A204.1 (cell line): ENCODE results near the gene PGM5.
"Not testable (repeated sequence)": the region's sequence is repeated elsewhere in the genome, so short reads cannot be mapped to it uniquely, and the experiment has no call there.

Experiments
- FAIRE-seq: peaks from 2 replicates; lab custom pipeline; 2012; peaks lifted over from hg19 to GRCh38; lab: Jason Lieb, UNC

The PGM5 gene

GRCh38 chr9:68356380-68357118 lies at the start of gene PGM5:
Gene PGM5 (plus strand): TSS chr9:68356611. CDS start chr9:68357128, 517 bp downstream.
- FAIRE-seq = not testable (repeated sequence)

DNA sequence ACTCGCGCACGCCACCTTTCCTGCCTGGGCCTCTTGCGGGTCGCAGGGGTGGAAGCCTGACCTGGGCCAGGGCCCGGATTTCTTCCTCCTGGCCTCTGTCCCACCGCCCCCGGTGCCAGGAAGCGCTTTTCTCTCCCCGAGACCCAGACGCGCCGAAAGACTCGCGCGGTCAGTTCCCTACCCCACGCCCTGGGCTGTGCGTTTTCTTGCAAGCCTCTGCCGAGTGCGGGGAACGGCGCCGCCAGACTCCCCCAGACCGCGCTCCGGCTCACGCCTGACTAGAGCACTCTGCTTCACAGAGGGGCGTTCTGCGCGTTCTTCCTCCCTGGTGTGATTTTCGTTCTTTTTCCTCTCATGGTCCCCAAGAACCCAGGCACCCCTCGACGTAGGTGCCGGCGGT lies 49.3 kb upstream of the PGM5 start:
- FAIRE-seq = not testable (repeated sequence)

DNA sequence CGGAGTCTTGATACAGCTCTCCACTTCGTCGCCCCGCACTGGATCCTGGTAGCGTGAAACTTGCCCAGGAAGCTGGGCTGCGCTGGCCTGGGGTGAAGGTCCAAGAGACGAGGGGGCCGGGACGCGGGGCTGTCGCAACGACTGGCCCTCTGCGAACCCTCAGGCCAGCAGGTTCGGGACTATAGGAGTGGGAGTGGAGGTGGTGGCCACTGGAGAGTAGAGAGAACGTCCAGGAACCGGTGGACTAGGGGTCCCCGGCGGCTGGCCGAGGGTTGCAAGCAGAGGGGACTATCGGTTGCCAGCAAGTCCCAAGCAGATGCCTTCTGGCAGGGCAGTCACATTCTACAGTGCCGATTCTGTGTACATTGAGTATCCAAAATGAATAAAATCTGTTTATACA lies 48.8 kb upstream of the PGM5 start:
- not testable (repeated sequence) for FAIRE-seq

DNA sequence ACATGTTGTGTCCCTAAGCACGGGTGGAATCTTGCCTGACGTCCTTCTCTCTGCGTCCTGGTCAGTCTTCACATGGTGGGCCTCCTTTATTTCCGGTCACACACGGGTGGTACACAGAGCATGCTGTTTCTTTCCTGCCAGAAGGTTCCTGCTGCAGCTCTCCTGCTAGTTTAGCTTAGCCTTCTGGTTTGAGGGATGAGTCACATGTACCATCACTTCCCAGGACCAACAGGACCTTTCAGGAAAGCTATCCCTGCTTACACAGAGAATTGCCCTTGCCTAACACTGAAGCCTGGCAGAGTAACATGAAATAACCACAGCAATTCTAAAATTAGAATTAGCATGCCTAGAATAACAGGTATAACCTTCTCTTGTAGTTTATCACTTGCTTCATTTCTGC lies 45.2 kb upstream of the PGM5 start:
- not testable (repeated sequence) for FAIRE-seq

- FAIRE-seq = not testable (repeated sequence)
Observed at GRCh38 chr9:68318209-68318608, 38.2 kb upstream of the PGM5 start.

- not testable (repeated sequence) for FAIRE-seq
Observed at GRCh38 chr9:68323749-68324148, 32.7 kb upstream of the PGM5 start.

DNA sequence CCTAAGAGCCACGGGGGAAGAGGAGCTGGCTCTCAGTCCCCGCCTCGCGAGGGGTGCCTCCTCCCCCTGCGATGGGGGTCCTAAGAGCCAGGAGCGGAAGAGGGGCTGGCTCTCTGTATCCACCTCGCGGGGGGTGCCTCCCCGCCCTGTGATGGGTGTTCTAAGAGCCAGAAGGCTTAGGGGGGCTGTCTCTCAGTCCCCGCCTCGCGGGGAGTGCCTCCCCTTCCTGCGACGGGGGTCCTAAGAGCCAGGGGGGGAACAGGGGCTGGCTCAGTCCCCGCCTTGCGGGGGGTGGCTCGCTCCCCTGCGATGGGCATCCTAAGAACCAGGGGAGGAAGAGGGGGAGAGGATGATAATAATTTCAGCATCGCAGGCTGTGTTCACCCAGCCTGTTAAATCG lies 31.9 kb upstream of the PGM5 start:
- FAIRE-seq = not testable (repeated sequence)

GRCh38 chr9:68329106-68329505 lies 27.3 kb upstream of the PGM5 start:
- not testable (repeated sequence) for FAIRE-seq

GRCh38 chr9:68330531-68331173 lies 25.8 kb upstream of the PGM5 start:
- FAIRE-seq = not testable (repeated sequence)

DNA sequence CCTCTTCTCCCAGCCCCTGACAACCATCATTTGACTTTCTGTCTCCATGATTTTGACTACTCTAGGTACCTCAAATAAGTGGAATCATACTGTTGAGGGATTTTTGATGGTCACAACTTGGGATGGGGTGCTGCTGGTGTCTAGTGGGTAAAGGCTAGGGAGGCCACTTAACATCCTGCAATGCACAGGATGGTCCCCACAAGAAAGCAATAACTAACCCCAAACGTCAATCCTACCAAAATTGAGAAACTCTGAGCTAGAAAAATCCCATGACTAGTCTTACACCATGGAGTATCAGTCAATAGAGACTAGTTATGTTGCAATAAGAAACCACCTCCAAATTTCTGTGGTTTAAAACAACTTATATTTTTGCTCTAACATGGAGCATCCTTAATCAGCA lies 24.3 kb upstream of the PGM5 start:
- not testable (repeated sequence) for FAIRE-seq

DNA sequence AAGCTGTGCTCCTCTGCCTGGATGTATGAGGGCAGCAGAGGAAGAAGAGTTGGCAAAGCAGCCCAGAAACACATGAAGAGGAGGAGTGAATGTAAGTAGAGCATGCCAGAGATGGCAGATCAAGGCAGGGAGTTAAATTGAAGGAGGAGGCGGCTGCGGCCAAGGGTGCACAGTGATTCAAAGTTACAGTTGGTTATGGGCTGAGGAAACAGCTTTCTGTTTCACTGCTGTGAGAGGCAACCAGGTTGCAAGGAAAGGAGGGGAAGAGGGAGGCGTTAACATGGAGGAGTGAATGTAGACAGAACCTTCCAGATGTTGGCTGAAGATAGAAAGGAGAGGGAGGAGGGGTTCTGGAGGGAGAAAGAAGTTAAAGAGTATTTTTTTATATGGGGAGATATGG lies 20.5 kb upstream of the PGM5 start:
- FAIRE-seq = not testable (repeated sequence)

DNA sequence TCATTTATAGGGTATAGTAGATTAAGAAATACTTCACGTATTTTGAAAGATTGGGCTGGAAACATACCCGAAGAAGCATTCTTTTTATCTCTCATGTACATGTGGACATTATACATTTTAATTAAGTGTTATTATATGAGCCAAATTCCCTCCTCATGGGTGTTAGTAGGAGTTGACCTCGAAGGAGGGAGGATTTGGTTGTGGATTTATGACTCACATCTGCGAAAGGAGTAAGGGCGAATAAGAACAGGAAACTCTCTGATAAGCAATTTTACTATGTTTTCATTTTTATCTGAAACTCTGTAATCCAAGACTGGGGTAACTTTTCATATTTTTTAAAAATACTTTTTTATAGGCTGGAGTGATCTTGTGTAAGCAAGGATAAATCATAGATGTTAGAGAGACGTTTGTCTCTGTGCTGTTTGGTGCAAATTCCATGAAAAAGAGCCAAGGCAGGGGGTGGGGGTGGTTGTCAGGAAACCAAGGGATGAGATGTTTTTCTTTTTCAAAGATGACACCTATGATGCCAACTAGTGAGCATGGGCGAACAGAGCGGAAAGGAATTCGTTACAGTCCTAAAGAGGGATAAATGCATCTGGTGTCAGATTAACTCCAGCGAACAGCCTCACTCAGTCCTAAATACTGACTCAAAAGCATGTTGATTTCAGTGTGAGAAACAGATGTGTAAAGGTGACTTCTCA lies 19.6 kb upstream of the PGM5 start:
- FAIRE-seq = not testable (repeated sequence)

GRCh38 chr9:68338000-68338399 lies 18.4 kb upstream of the PGM5 start:
- not testable (repeated sequence) for FAIRE-seq

GRCh38 chr9:68342265-68343025 lies 14.0 kb upstream of the PGM5 start:
- not testable (repeated sequence) for FAIRE-seq

DNA sequence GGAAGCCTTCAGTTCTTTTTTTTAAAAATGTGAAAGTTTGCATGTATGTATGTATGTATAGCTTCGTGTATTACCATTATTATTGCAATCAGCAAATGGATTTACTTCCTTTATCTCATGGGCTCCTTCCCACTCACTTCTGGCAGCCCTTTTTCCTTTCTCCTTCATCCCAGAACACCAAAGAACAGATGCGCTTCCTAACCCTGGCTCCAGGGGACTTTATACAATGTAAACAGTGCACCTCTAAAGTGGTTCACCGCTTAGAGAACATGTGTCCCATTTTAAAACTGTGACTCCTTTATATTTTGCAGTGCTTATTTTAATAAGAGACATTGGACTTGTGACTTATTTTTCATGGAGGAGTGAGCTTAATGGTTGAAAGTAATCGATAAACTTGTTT lies 13.2 kb upstream of the PGM5 start:
- FAIRE-seq = not testable (repeated sequence)

DNA sequence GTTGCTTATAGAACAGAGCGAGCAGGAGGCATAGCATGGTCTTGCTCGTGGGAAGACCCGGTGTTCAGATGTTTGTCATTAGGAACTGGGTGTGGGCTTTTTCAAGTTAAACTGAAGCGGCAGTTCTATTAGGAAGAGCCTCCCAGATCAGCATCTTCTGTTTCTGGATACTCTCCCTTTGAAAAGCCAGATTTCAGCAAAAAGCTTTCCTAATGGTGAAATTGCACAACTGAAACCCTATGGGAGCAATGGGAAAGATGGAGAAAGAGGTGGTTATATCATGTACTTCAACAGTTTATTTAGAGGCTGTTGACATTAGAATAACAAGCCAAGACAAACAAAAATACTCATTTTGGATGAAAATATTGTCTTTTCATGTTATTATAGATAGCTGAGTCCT lies 12.4 kb upstream of the PGM5 start:
- not testable (repeated sequence) for FAIRE-seq

DNA sequence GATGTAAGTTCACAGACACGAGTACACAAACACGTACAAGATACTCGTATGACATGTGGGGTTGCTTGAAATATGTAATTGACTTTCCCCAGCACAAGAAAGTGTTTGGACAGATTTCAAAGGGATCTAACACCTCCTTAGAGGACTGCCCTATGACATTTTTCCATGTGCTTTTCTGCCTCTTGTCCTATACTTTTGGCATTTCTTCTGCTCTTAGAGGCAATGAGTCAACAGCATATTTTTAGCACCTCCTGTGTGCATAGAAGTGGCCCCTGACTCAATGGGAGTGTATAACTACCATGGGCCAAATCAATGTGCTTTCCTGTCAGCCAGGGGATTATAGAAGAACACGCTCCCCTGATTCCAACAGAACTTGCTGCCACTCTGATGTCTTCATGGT lies 4.7 kb upstream of the PGM5 start:
- not testable (repeated sequence) for FAIRE-seq

DNA sequence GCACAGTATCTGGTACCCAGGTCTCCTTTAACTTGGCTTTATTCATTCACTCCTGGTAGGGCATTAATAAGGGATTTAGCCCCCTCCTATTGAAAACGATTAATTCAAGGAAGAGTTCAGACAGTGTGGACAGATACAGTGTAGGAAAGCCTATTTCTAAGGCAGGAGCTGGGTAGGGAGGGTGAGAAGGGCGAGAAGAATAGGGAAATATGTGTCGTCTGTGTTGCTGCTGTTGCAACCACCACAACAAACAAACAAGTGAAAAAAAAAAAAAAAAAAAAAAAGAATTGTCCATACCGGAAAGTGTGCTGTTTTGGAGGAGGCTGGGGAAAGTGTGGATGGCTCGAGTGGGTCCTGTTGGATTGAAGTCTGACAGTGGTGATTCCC lies 425 bp upstream of the PGM5 start:
- not testable (repeated sequence) for FAIRE-seq

DNA sequence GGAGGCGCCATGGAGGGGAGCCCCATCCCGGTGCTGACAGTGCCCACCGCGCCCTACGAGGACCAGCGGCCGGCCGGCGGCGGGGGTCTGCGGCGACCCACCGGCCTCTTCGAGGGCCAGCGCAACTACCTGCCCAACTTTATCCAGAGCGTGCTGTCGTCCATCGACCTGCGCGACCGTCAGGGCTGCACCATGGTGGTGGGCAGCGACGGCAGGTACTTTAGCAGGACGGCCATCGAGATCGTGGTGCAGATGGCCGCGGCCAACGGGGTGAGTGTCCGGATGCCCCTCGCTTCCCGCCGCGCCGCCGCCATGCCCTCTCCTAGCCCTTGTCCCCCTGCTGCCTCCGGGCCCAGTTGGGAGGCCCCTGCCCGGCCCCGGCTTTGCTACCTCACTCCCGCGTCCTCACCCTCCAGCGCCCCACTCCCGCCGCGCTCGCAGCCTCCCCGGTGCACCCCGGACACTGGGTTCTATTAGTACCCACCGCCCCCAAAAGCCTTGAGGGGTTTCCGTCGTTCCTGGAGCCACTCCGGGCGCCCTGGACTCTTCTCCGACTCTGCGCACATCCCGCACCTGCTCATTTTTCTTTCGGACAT lies 806 bp downstream of the PGM5 start:
- FAIRE-seq = not testable (repeated sequence)

DNA sequence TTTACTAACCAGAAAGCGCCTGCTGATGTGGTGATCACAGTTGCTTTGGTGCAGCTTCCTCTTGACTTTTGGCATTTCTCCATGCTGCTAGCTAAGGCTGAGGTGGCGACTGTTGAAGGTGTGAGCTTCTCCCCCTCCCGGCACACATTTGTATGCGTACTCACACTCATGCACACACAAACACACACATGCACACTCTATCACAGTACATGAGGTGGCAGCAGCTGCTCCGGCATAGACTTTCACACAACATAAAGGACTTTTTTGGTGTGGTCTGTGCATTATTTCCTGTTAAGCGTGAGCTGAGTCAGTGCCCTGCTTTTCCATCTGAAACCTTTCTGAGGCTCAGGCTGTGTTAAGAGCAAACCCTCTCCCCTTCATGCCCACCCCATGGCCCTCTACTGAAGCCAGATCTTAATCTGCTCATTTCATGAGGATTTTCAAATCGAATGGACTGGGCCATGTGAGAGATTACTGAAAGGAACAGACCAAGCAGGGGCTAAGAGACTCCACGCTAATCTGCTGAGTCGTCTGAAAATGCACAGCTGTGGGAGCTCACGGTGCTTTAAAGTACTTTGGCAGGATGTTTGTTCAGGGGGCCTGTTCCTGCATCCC lies 10.6 kb downstream of the PGM5 start:
- FAIRE-seq = not testable (repeated sequence)

GRCh38 chr9:68375789-68376188 lies 19.4 kb downstream of the PGM5 start:
- not testable (repeated sequence) for FAIRE-seq
